HepG2 (cell line): ENCODE results near the gene TXNRD1.

ENCODE experiments used
- ADNP ChIP-seq: sonication (generic); formaldehyde crosslinking; IDR thresholded peaks from 2 replicates; pipeline ENCODE4 v1.4.0; 2020; ENCODE audit warnings: missing genetic modification reagents
- ARNTL ChIP-seq: sonication (generic); formaldehyde crosslinking; IDR thresholded peaks from 2 replicates; pipeline ENCODE4 v1.4.0; 2020; ENCODE audit warnings: mild to moderate bottlenecking, missing genetic modification reagents
- ATF6 ChIP-seq: sonication (generic); formaldehyde crosslinking; conservative IDR thresholded peaks from 2 replicates; pipeline ENCODE4 v1.4.0; 2020; ENCODE audit warnings: missing genetic modification reagents
- BRF2 ChIP-seq: sonication (generic); formaldehyde crosslinking; IDR thresholded peaks from 2 replicates; pipeline ENCODE4 v1.8.1; 2022; ENCODE audit warnings: mild to moderate bottlenecking, missing genetic modification reagents
- CTCF ChIP-seq: sonication (generic); formaldehyde crosslinking; IDR thresholded peaks from 2 replicates; pipeline ENCODE4 v1.5.0; 2020; ENCODE audit warnings: mild to moderate bottlenecking, missing genetic modification reagents, moderate library complexity
- EP300 ChIP-seq, 3 experiments: sonication (generic) in 1 of 3; formaldehyde crosslinking in 1 of 3; IDR thresholded peaks; 2 replicates each; pipeline versions ENCODE4 v1.5.1 to v1.6.1; 2011 to 2020; ENCODE audit warnings: low read depth in 2 of 3, low read length in 2 of 3, borderline replicate concordance in 1 of 3, improper control_type of control experiment in 1 of 3, mild to moderate bottlenecking in 1 of 3, missing genetic modification reagents in 1 of 3, moderate library complexity in 1 of 3
- GZF1 ChIP-seq: sonication (generic); formaldehyde crosslinking; IDR thresholded peaks from 2 replicates; pipeline ENCODE4 v1.5.1; 2020; ENCODE audit warnings: mild to moderate bottlenecking, missing genetic modification reagents
- HOMEZ ChIP-seq: IDR thresholded peaks from 2 replicates; pipeline ENCODE4 v1.6.1; 2016; ENCODE audit warnings: low read depth
- MAFF ChIP-seq: IDR thresholded peaks from 2 replicates; pipeline ENCODE4 v1.6.1; 2011; ENCODE audit warnings: low read depth, low read length, improper control_type of control experiment
- POLR2AphosphoS5 ChIP-seq: IDR thresholded peaks from 2 replicates; pipeline ENCODE4 v1.6.1; 2012; ENCODE audit warnings: low read depth, low read length
- SP1 ChIP-seq, 2 experiments: fragments of 450-650 bp in 1 of 2; sonication (generic) in 1 of 2; formaldehyde crosslinking in 1 of 2; IDR thresholded peaks; 2 replicates each; pipeline versions ENCODE4 v1.4.0 to v1.6.1; 2016 to 2020; ENCODE audit warnings: missing genetic modification reagents in 1 of 2
- TEAD2 ChIP-seq: sonication (generic); formaldehyde crosslinking; IDR thresholded peaks from 2 replicates; pipeline ENCODE4 v1.9.0; 2021; ENCODE audit warnings: missing genetic modification reagents
- XBP1 ChIP-seq: sonication (generic); formaldehyde crosslinking; IDR thresholded peaks from 2 replicates; pipeline ENCODE4 v1.5.0; 2020; ENCODE audit warnings: missing genetic modification reagents
- ZNF788 ChIP-seq: sonication (generic); formaldehyde crosslinking; IDR thresholded peaks from 2 replicates; pipeline ENCODE4 v1.5.0; 2020; ENCODE audit warnings: mild to moderate bottlenecking, missing genetic modification reagents, borderline replicate concordance

GRCh38 chr12:104213952-104214351 lies 1.6 kb upstream of the TXNRD1 start:
- TF ChIP-seq GZF1 (CRISPR knock-in tag) (no peak), EP300 (IDR thresholded peaks at IDR 0.05; ENCODE audit: low read depth in 2 of 2, low read length in 2 of 2) (no peak), EP300 (CRISPR knock-in tag; IDR thresholded peaks at IDR 0.05; ENCODE audit: borderline replicate concordance) (no peak), ZNF788 (CRISPR knock-in tag) (no peak), ADNP (CRISPR knock-in tag) (no peak), CTCF (no peak), XBP1 (CRISPR knock-in tag) (no peak), ATF6 (CRISPR knock-in tag) (no peak), SP1 (IDR thresholded peaks at IDR 0.05) (no peak), SP1 (CRISPR knock-in tag; IDR thresholded peaks at IDR 0.05) (no peak), TEAD2 (CRISPR knock-in tag) (no peak), MAFF (no peak), HOMEZ (CRISPR knock-in tag) (no peak), ARNTL (CRISPR knock-in tag) (no peak), BRF2 (CRISPR knock-in tag) (no peak), POLR2AphosphoS5 (no peak)
